IMR-90 (cell line): Measurements from ENCODE around the gene LDB2. TPM values are rescaled to one million over a fixed set of nuclear protein-coding genes. Genes with fewer than 3 reads are reported as not detected.

Experiments used
- ATAC-seq: fragments of 200-7000 bp; cut with Tn5 transposase; 2 replicates; pipeline ENCODE4 v1.9.1; 2020; ENCODE audit warnings: low read depth, mild to moderate bottlenecking, moderate library complexity
- BruUV-seq: library from RNA; stranded (reverse); fragments of 400-500 nt; replicated peaks from 2 replicates; lab custom pipeline; 2021; lab: Mats Ljungman, UMichigan
- CTCF ChIA-PET: fragments of 300-600 bp; formaldehyde crosslinking; extraction: SDS; loops from one replicate; lab custom pipeline; 2021; ENCODE audit warnings: antibody characterized with exemption; lab: Yijun Ruan, JAX
- POLR2A ChIA-PET: fragments of 300-600 bp; sonication (Branson Sonifier 250); formaldehyde crosslinking; loops from one replicate; lab custom pipeline; 2022; ENCODE audit warnings: antibody characterized with exemption; ENCODE audit not compliant: unreplicated experiment; lab: Charles Lee
- DNase-seq: peaks from one replicate; pipeline ENCODE4 v3.0.0; 2013
- H2AFZ ChIP-seq: replicated peaks from 2 replicates; pipeline ENCODE3; 2013; ENCODE audit warnings: low read length, mild to moderate bottlenecking; ENCODE audit not compliant: poor library complexity
- H2AK5ac ChIP-seq: 2 replicates; pipeline ENCODE4 v1.6.1; 2013; ENCODE audit warnings: low read depth, low read length, inconsistent platforms
- H2AK9ac ChIP-seq: replicated peaks from 2 replicates; pipeline ENCODE3; 2013; ENCODE audit warnings: mild to moderate bottlenecking, low read depth, low read length, moderate library complexity; ENCODE audit not compliant: poor library complexity
- H2BK120ac ChIP-seq: 2 replicates; pipeline ENCODE4 v1.6.1; 2013; ENCODE audit warnings: low read depth, low read length, inconsistent platforms
- H2BK15ac ChIP-seq: 3 replicates; pipeline ENCODE4 v1.6.1; 2013; ENCODE audit warnings: low read depth, low read length, inconsistent platforms
- H2BK20ac ChIP-seq: 2 replicates; pipeline ENCODE4 v1.6.1; 2013; ENCODE audit warnings: low read depth, mild to moderate bottlenecking, inconsistent platforms, low read length, moderate library complexity
- H2BK5ac ChIP-seq: 2 replicates; pipeline ENCODE4 v1.6.1; 2013; ENCODE audit warnings: mild to moderate bottlenecking, low read depth, low read length, inconsistent platforms; ENCODE audit not compliant: poor library complexity, severe bottlenecking
- H3K14ac ChIP-seq: replicated peaks from 2 replicates; pipeline ENCODE4 v1.6.1; 2013; ENCODE audit warnings: low read depth, low read length, inconsistent platforms
- H3K18ac ChIP-seq: 2 replicates; pipeline ENCODE4 v1.6.1; 2013; ENCODE audit warnings: low read depth, low read length, control low read depth
- H3K23ac ChIP-seq: 2 replicates; pipeline ENCODE4 v1.6.1; 2013; ENCODE audit warnings: low read depth, low read length, inconsistent platforms
- H3K27ac ChIP-seq: 2 replicates; pipeline ENCODE4 v1.5.1; 2013; ENCODE audit warnings: mild to moderate bottlenecking, control low read depth, low read length; ENCODE audit not compliant: insufficient read depth
- H3K27me3 ChIP-seq: 2 replicates; pipeline ENCODE4 v1.6.1; 2013; ENCODE audit warnings: low read length; ENCODE audit not compliant: control insufficient read depth, insufficient read depth
- H3K36me3 ChIP-seq: 2 replicates; pipeline ENCODE4 v1.6.1; 2013; ENCODE audit warnings: low read length, mixed read lengths; ENCODE audit not compliant: control insufficient read depth, insufficient read depth
- H3K4ac ChIP-seq: 2 replicates; pipeline ENCODE4 v1.6.1; 2013; ENCODE audit warnings: low read depth, low read length, inconsistent platforms
- H3K4me1 ChIP-seq: 2 replicates; pipeline ENCODE4 v1.6.1; 2013; ENCODE audit warnings: low read length, mixed read lengths; ENCODE audit not compliant: control insufficient read depth, insufficient read depth
- H3K4me2 ChIP-seq: 2 replicates; pipeline ENCODE4 v1.6.1; 2013; ENCODE audit warnings: low read depth, mild to moderate bottlenecking, control low read depth, low read length, moderate library complexity
- H3K4me3 ChIP-seq: 2 replicates; pipeline ENCODE4 v1.5.1; 2013; ENCODE audit warnings: low read depth, mild to moderate bottlenecking, control low read depth, low read length, moderate library complexity; ENCODE audit not compliant: insufficient read depth
- H3K56ac ChIP-seq: 2 replicates; pipeline ENCODE4 v1.6.1; 2013; ENCODE audit warnings: low read length, inconsistent platforms; ENCODE audit not compliant: insufficient read depth; ENCODE audit errors: extremely low read depth
- H3K79me1 ChIP-seq, 2 experiments: 2 replicates each; pipeline ENCODE4 v1.6.1; 2013; ENCODE audit warnings: low read length in 2 of 2, inconsistent platforms in 1 of 2, low read depth in 1 of 2
- H3K9ac ChIP-seq: 2 replicates; pipeline ENCODE4 v1.6.1; 2013; ENCODE audit warnings: low read depth, low read length, control low read depth
- H3K9me1 ChIP-seq: 2 replicates; pipeline ENCODE4 v1.6.1; 2013; ENCODE audit warnings: low read length, inconsistent platforms; ENCODE audit not compliant: insufficient read depth
- H3K9me3 ChIP-seq: 2 replicates; pipeline ENCODE4 v1.6.1; 2013; ENCODE audit warnings: low read length; ENCODE audit not compliant: control insufficient read depth, insufficient read depth
- H4K20me1 ChIP-seq: 2 replicates; pipeline ENCODE4 v1.6.1; 2013; ENCODE audit warnings: low read length, inconsistent platforms; ENCODE audit not compliant: insufficient read depth
- H4K5ac ChIP-seq: 2 replicates; pipeline ENCODE4 v1.6.1; 2013; ENCODE audit warnings: mild to moderate bottlenecking, low read depth, low read length, control low read depth
- H4K8ac ChIP-seq, 2 experiments: 2 replicates each; pipeline ENCODE4 v1.6.1; 2013; ENCODE audit warnings: low read depth in 2 of 2, low read length in 2 of 2, control low read depth in 1 of 2, inconsistent platforms in 1 of 2
- H4K91ac ChIP-seq: 2 replicates; pipeline ENCODE4 v1.6.1; 2013; ENCODE audit warnings: low read depth, low read length, inconsistent platforms; ENCODE audit not compliant: insufficient read depth
- CEBPB ChIP-seq: IDR thresholded peaks from 2 replicates; pipeline ENCODE4 v1.6.1; 2012; ENCODE audit warnings: low read depth, low read length, improper control_type of control experiment
- CHD1 ChIP-seq: IDR thresholded peaks from 2 replicates; pipeline ENCODE4 v1.6.1; 2012; ENCODE audit warnings: low read depth, low read length, improper control_type of control experiment
- ELK1 ChIP-seq: fragments of 150-350 bp; IDR thresholded peaks from 2 replicates; pipeline ENCODE4 v1.6.1; 2016; ENCODE audit warnings: low read depth, mild to moderate bottlenecking, low read length, moderate library complexity, borderline replicate concordance
- FOS ChIP-seq: fragments of 150-350 bp; IDR thresholded peaks from 2 replicates; pipeline ENCODE4 v1.6.1; 2016; ENCODE audit warnings: low read depth, low read length
- MAFK ChIP-seq: IDR thresholded peaks from 2 replicates; pipeline ENCODE4 v1.6.1; 2012; ENCODE audit warnings: low read depth, low read length, improper control_type of control experiment
- NFE2L2 ChIP-seq: fragments of 150-350 bp; IDR thresholded peaks from 2 replicates; pipeline ENCODE4 v1.6.1; 2016; ENCODE audit warnings: low read depth, mild to moderate bottlenecking, low read length
- RAD21 ChIP-seq: IDR thresholded peaks from 2 replicates; pipeline ENCODE4 v1.6.1; 2012; ENCODE audit warnings: low read length, improper control_type of control experiment
- RFX5 ChIP-seq: IDR thresholded peaks from 2 replicates; pipeline ENCODE4 v1.8.0; 2012; ENCODE audit warnings: low read depth, mild to moderate bottlenecking, low read length, moderate library complexity
- SMC3 ChIP-seq: fragments of 150-350 bp; IDR thresholded peaks from 2 replicates; pipeline ENCODE4 v1.6.1; 2016; ENCODE audit warnings: low read depth, mild to moderate bottlenecking, antibody characterized with exemption, low read length, moderate library complexity
- WGBS, 2 experiments: methylation state at CpG; one replicate each; pipeline versions ENCODE4 v1.1.5 to v1.1.7; 2013; ENCODE audit warnings: missing lambda C conversion rate in 2 of 2; ENCODE audit not compliant: insufficient read length in 1 of 2; ENCODE audit errors: extremely low coverage in 2 of 2; 5-methylcytosine and 5-hydroxymethylcytosine counted together
- dilution Hi-C: fragments of 300-500 bp; cut with HindIII; formaldehyde crosslinking; loops from one replicate; pipeline ENCODE4 v1.14.3; 2018; ENCODE audit warnings: low sequenced_read_pairs; ENCODE audit not compliant: unreplicated experiment
- in situ Hi-C: fragments of 300-500 bp; cut with MboI; formaldehyde crosslinking; loops from 3 replicates; pipeline ENCODE4 v1.14.3; 2019; ENCODE audit warnings: low sequenced_read_pairs, inconsistent platforms, mixed read lengths
- intact Hi-C: fragments of 100-400 bp; cut with micrococcal nuclease; formaldehyde crosslinking; loops from 2 replicates; pipeline ENCODE4 v1.10.0; 2022
- polyA plus RNA-seq, 3 experiments: library from polyadenylated mRNA; depleted of rRNA; stranded (reverse); fragments of >200 nt; gene quantifications; 2 replicates each; pipeline ENCODE4 v1.2.3, GENCODE V29; 2012; ENCODE audit warnings: low replicate concordance in 1 of 3
- total RNA-seq: library from RNA; depleted of rRNA; stranded (reverse); fragments of >200 nt; gene quantifications from 2 replicates; pipeline ENCODE4 v1.2.3, GENCODE V29; 2012

LDB2 gene
- total and polyA plus RNA-seq, 2 of the 4 experiments (the other 2 are of a cell fraction) = 67.9 to 116 TPM

GRCh38 chr4:16864199-16864598 lies 34.2 kb downstream of the LDB2 start:
- in situ Hi-C loops = no loop called here
- Histone ChIP-seq H2AK9ac (no peak overlapping the region), H3K27me3 (no peaks in the 10 kb centered on the region), H4K91ac (no peak overlapping the region), H3K23ac (no peak overlapping the region), H3K4me3 (no peak overlapping the region), H3K9me3 (no peaks in the 10 kb centered on the region), H3K4me1 (peaks cover 6% of the 10 kb centered on the region), H3K14ac (no peak overlapping the region), H2AFZ (no peak overlapping the region), H2BK5ac (no peak overlapping the region), H3K18ac (no peak overlapping the region), H3K79me1 (peaks cover 2 to 33% of the 10 kb centered on the region in 2 experiments), H2BK15ac (no peak overlapping the region), H3K36me3 (no peaks in the 10 kb centered on the region), H4K5ac (no peak overlapping the region), H3K56ac (no peak overlapping the region), H4K8ac (no peak overlapping the region), H3K27ac (no peak overlapping the region), H3K9me1 (peaks cover 12% of the 10 kb centered on the region; the same call in 1 of the 2 replicates), H2BK20ac (no peak overlapping the region), H2AK5ac (no peak overlapping the region), H3K4me2 (no peak overlapping the region), H3K9ac (no peak overlapping the region), H4K20me1 (no peaks in the 10 kb centered on the region), H2BK120ac (no peak overlapping the region), H3K4ac (no peak overlapping the region)
- dilution Hi-C loops = no loop called here
- ATAC-seq (no peak), DNase-seq (peak; percentile 8)
- TF ChIP-seq CEBPB (no peak), FOS (no peak), RFX5 (no peak), CHD1 (no peak), RAD21 (no peak), NFE2L2 (no peak), MAFK (no peak), ELK1 (no peak), SMC3 (no peak)
- no CpG with 5 or more reads among the region's 2 CpGs for WGBS, 2 experiments
- intact Hi-C loops = no loop called here
- CTCF ChIA-PET = no interaction called here
- POLR2A ChIA-PET = no interaction called here
- no TSS peak for BruUV-seq
